A549 (cell line): Measurements from ENCODE around the gene GLYATL3. TPM values are rescaled to one million over a fixed set of nuclear protein-coding genes. Genes with fewer than 3 reads are reported as not detected.

ENCODE experiments used
- ATAC-seq, 2 experiments: fragments of 200-7000 bp in 1 of 2; fragments of >200 bp in 1 of 2; cut with Nextera tagmentation in 1 of 2; cut with Tn5 transposase in 1 of 2; 3 replicates each; pipeline versions ENCODE4 v1.8.0 to v1.9.1; 2018 to 2020; ENCODE audit warnings: mild to moderate bottlenecking in 1 of 2, moderate library complexity in 1 of 2
- CTCF ChIA-PET: fragments of 300-600 bp; sonication (Branson Sonifier 250); formaldehyde crosslinking; extraction: SDS; loops from one replicate; lab custom pipeline; 2021; ENCODE audit warnings: antibody characterized with exemption, inconsistent platforms; lab: Yijun Ruan, JAX
- POLR2A ChIA-PET: fragments of 350-600 bp; formaldehyde crosslinking; extraction: SDS; loops from one replicate; lab custom pipeline; 2021; ENCODE audit warnings: antibody characterized with exemption, inconsistent platforms; lab: Yijun Ruan, JAX
- DNase-seq, 2 experiments: peaks; one replicate each; pipeline versions ENCODE4 v3.0.0 to v3.0.0-alpha.2; 2011 to 2016; ENCODE audit warnings: low read depth in 1 of 2, low spot score in 1 of 2
- FAIRE-seq: peaks from 2 replicates; lab custom pipeline; 2011; peaks lifted over from hg19 to GRCh38; lab: Jason Lieb, UNC
- H3K27ac ChIP-seq, 2 experiments: fragments of >200 bp; sonication (Bioruptor Twin); formaldehyde crosslinking; 3 replicates each; pipeline ENCODE4 v1.5.1; 2016 to 2017
- H3K4me1 ChIP-seq: fragments of >200 bp; sonication (Bioruptor Twin); formaldehyde crosslinking; 3 replicates; pipeline ENCODE4 v1.6.1; 2016
- H3K4me2 ChIP-seq: fragments of >200 bp; sonication (Bioruptor Twin); formaldehyde crosslinking; 3 replicates; pipeline ENCODE4 v1.6.1; 2016
- H3K4me3 ChIP-seq: fragments of >200 bp; sonication (Bioruptor Twin); formaldehyde crosslinking; 3 replicates; pipeline ENCODE4 v1.5.1; 2016
- H3K9me3 ChIP-seq: fragments of >200 bp; sonication (Bioruptor Twin); formaldehyde crosslinking; 3 replicates; pipeline ENCODE4 v1.6.1; 2016
- CBX8 ChIP-seq: fragments of 200-600 bp; sonication (generic); IDR thresholded peaks from 2 replicates; pipeline ENCODE4 v1.6.1; 2016
- CEBPB ChIP-seq, 2 experiments: fragments of >200 bp in 1 of 2; sonication (Bioruptor Twin) in 1 of 2; formaldehyde crosslinking in 1 of 2; IDR thresholded peaks; 2 replicates each; pipeline ENCODE4 v1.6.1; 2012 to 2016
- CHD2 ChIP-seq: fragments of 150-350 bp; IDR thresholded peaks from 2 replicates; pipeline ENCODE4 v1.6.1; 2014; ENCODE audit warnings: low read length; ENCODE audit not compliant: partially characterized antibody
- CTCF ChIP-seq: fragments of >200 bp; sonication (Bioruptor Twin); formaldehyde crosslinking; IDR thresholded peaks from 3 replicates; pipeline ENCODE4 v1.5.1; 2016
- EHMT2 ChIP-seq: fragments of 200-600 bp; sonication (generic); IDR thresholded peaks from 2 replicates; pipeline ENCODE4 v1.6.1; 2016; ENCODE audit warnings: antibody characterized with exemption, low read depth, mild to moderate bottlenecking, moderate library complexity
- FOSB ChIP-seq: fragments of 250-450 bp; sonication (Bioruptor Pico); IDR thresholded peaks from 2 replicates; pipeline ENCODE4 v1.5.0; 2020; ENCODE audit warnings: mild to moderate bottlenecking, moderate library complexity
- FOSL2 ChIP-seq, 2 experiments: fragments of 450-650 bp in 1 of 2; fragments of >200 bp in 1 of 2; sonication (Bioruptor Twin) in 1 of 2; formaldehyde crosslinking; IDR thresholded peaks; 2 replicates each; pipeline versions ENCODE4 v1.5.0 to v1.6.1; 2016 to 2020; ENCODE audit warnings: mild to moderate bottlenecking in 1 of 2, moderate library complexity in 1 of 2
- HOXA7 ChIP-seq: fragments of 250-450 bp; sonication (Bioruptor Pico); IDR thresholded peaks from 2 replicates; pipeline ENCODE4 v1.5.0; 2020; ENCODE audit warnings: mild to moderate bottlenecking, moderate library complexity
- JUN ChIP-seq, 2 experiments: fragments of >200 bp; sonication (Bioruptor Twin); formaldehyde crosslinking; IDR thresholded peaks; 2 replicates in 1 of 2; 3 replicates in 1 of 2; pipeline ENCODE4 v1.6.1; 2016 to 2017
- KDM1A ChIP-seq: fragments of 200-600 bp; sonication (generic); IDR thresholded peaks from 2 replicates; pipeline ENCODE4 v1.6.1; 2016; ENCODE audit warnings: low read depth, mild to moderate bottlenecking
- NPAS2 ChIP-seq: fragments of 250-450 bp; sonication (Bioruptor Pico); IDR thresholded peaks from 2 replicates; pipeline ENCODE4 v1.8.0; 2022; ENCODE audit warnings: mild to moderate bottlenecking, moderate library complexity, borderline replicate concordance
- NR3C1 ChIP-seq: fragments of >200 bp; sonication (Bioruptor Twin); formaldehyde crosslinking; IDR thresholded peaks from 3 replicates; pipeline ENCODE4 v1.6.1; 2017
- POLR2AphosphoS2 ChIP-seq: conservative IDR thresholded peaks from 2 replicates; pipeline ENCODE4 v1.6.1; 2012; ENCODE audit warnings: low read length, improper control_type of control experiment, inconsistent platforms
- RAD21 ChIP-seq, 2 experiments: fragments of >200 bp in 1 of 2; sonication (Bioruptor Twin) in 1 of 2; formaldehyde crosslinking in 1 of 2; IDR thresholded peaks in 1 of 2; conservative IDR thresholded peaks in 1 of 2; 2 replicates in 1 of 2; 3 replicates in 1 of 2; pipeline ENCODE4 v1.6.1; 2012 to 2018; ENCODE audit warnings: inconsistent platforms in 1 of 2
- RARB ChIP-seq: fragments of 250-450 bp; sonication (Bioruptor Pico); IDR thresholded peaks from 2 replicates; pipeline ENCODE4 v1.8.0; 2021; ENCODE audit warnings: mild to moderate bottlenecking, moderate library complexity
- REST ChIP-seq: fragments of 200-600 bp; sonication (generic); IDR thresholded peaks from 2 replicates; pipeline ENCODE4 v1.6.1; 2016; ENCODE audit warnings: antibody characterized with exemption, mild to moderate bottlenecking, moderate library complexity
- SMC3 ChIP-seq: fragments of >200 bp; sonication (Bioruptor Twin); formaldehyde crosslinking; IDR thresholded peaks from 3 replicates; pipeline ENCODE4 v1.6.1; 2018; ENCODE audit warnings: inconsistent platforms
- TP53 ChIP-seq: fragments of 250-450 bp; sonication (Bioruptor Pico); IDR thresholded peaks from 2 replicates; pipeline ENCODE4 v1.5.0; 2021; ENCODE audit warnings: mild to moderate bottlenecking, moderate library complexity
- USF2 ChIP-seq: fragments of 450-650 bp; IDR thresholded peaks from 2 replicates; pipeline ENCODE4 v1.6.1; 2014; ENCODE audit warnings: antibody characterized with exemption
- ZNF302 ChIP-seq: fragments of 250-450 bp; sonication (Bioruptor Pico); IDR thresholded peaks from 2 replicates; pipeline ENCODE4 v1.9.0; 2021; ENCODE audit warnings: inconsistent platforms, mild to moderate bottlenecking, moderate library complexity
- ZSCAN20 ChIP-seq: fragments of 250-450 bp; sonication (Bioruptor Pico); IDR thresholded peaks from 2 replicates; pipeline ENCODE4 v1.8.0; 2022; ENCODE audit warnings: mild to moderate bottlenecking, moderate library complexity
- WGBS: methylation state at CpG from one replicate; pipeline ENCODE4 v1.1.6; 2017; ENCODE audit errors: missing lambda C conversion rate; 5-methylcytosine and 5-hydroxymethylcytosine counted together
- polyA plus RNA-seq, 4 experiments: library from polyadenylated mRNA; depleted of rRNA in 3 of 4; stranded (reverse); fragments of >200 nt; fragmentation: RNase III in 1 of 4; extraction: RNeasy Plus Mini Kit Qiagen cat#74134 plus additional on column Dnase treatment in 1 of 4; gene quantifications; 2 replicates in 3 of 4; 3 replicates in 1 of 4; pipeline ENCODE4 v1.2.3, GENCODE V29; 2011 to 2017
- TF ChIP-seq, protein P1 (sequence below): fragments of 250-450 bp; sonication (Bioruptor Pico); IDR thresholded peaks from 2 replicates; pipeline ENCODE4 v1.5.0; 2021; ENCODE audit warnings: mild to moderate bottlenecking, moderate library complexity, borderline replicate concordance
- TF ChIP-seq, protein P2 (sequence below): fragments of >200 bp; sonication (Bioruptor Twin); formaldehyde crosslinking; IDR thresholded peaks from 2 replicates; pipeline ENCODE4 v1.6.1; 2016

GLYATL3 gene
- polyA plus RNA-seq, 2 of the 4 experiments (the other 2 are of a cell fraction) = not detected

- no peak overlapping the region for H3K4me2 ChIP-seq
- H3K27ac ChIP-seq = no peak overlapping the region
- peaks cover 9% of the 10 kb centered on the region for H3K4me1 ChIP-seq
- ChIA-PET CTCF (interaction anchor here (1.2 to 7.2 kb wide), 8 partner anchors 12 to 320 kb away, joined by 3 to 76 read pairs (median 20); partner anchors contain the start of gene C6orf141), POLR2A (no interaction called here)
- no peaks in the 10 kb centered on the region for H3K9me3 ChIP-seq
- WGBS = 55% methylated on average over 2 of the region's 2 CpGs
- DNase-seq = no peak
- no peak overlapping the region for H3K4me3 ChIP-seq
- no peak for FAIRE-seq
- ATAC-seq = no peak
- TF ChIP-seq REST = no peak
- TF ChIP-seq, protein P1, sequence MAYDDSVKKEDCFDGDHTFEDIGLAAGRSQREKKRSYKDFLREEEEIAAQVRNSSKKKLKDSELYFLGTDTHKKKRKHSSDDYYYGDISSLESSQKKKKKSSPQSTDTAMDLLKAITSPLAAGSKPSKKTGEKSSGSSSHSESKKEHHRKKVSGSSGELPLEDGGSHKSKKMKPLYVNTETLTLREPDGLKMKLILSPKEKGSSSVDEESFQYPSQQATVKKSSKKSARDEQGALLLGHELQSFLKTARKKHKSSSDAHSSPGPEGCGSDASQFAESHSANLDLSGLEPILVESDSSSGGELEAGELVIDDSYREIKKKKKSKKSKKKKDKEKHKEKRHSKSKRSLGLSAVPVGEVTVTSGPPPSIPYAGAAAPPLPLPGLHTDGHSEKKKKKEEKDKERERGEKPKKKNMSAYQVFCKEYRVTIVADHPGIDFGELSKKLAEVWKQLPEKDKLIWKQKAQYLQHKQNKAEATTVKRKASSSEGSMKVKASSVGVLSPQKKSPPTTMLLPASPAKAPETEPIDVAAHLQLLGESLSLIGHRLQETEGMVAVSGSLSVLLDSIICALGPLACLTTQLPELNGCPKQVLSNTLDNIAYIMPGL = no peak
- TF ChIP-seq KDM1A = no peak
- no peak for TF ChIP-seq POLR2AphosphoS2
- no peak for TF ChIP-seq JUN (IDR thresholded peaks at IDR 0.05)
- TF ChIP-seq TP53 = no peak
- no peak for TF ChIP-seq HOXA7
- TF ChIP-seq CEBPB (IDR thresholded peaks at IDR 0.05) = no peak
- TF ChIP-seq RAD21 (conservative IDR thresholded peaks at IDR 0.05 in 1 of 2, IDR thresholded peaks at IDR 0.05 in 1 of 2) = no peak
- TF ChIP-seq FOSL2 (IDR thresholded peaks at IDR 0.05) = no peak
- TF ChIP-seq FOSL2 (CRISPR knock-in tag; IDR thresholded peaks at IDR 0.05) = no peak
- no peak for TF ChIP-seq FOSB (CRISPR knock-in tag)
- TF ChIP-seq CBX8 = no peak
- TF ChIP-seq CHD2 = no peak
- no peak for TF ChIP-seq EHMT2
- no peak for TF ChIP-seq NR3C1
- TF ChIP-seq ZSCAN20 = no peak
- TF ChIP-seq NPAS2 (CRISPR knock-in tag) = no peak
- TF ChIP-seq, protein P2, sequence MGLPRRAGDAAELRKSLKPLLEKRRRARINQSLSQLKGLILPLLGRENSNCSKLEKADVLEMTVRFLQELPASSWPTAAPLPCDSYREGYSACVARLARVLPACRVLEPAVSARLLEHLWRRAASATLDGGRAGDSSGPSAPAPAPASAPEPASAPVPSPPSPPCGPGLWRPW = no peak
- TF ChIP-seq ZNF302 (CRISPR knock-in tag) = no peak
- TF ChIP-seq, all 56 proteins: peak for 0
Observed at GRCh38 chr6:49530141-49530776, 30.5 kb downstream of the GLYATL3 start.

DNA sequence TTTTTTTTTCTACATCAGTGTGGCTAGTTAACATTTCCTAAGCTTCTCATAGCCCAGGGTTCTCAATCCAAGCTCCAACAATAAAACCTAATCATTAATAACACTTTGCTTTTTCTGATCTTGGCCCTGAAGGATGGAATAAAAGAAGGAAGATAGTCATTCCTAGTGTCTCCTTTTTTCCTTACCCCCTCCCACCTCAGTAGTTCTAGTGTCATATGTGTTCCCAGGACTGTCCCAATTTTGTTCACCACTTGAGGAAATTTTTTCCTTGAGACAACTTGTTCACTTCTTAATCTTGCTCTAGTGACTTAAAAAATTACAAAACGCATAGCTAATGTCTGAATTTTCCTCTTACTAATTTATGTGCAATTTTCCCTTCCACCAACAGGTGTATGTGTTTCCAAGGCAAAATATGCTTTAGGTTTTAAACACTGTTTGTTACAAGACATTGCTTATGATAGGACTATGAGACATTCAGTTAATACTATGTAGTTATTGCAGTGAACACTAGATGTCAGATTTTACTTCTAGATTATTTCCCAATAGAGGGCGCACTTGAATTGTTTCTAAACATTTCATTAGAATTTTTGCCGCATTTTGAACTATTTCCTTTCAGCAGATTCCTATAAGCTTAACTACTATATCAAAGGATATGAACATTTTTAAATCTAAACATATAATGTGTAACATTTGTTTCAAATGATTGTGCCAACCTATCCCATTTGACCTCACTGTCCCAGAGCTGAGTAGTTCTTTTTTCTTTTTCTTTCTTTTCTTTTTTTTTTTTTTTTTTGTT, 32.2 kb downstream of the GLYATL3 start:
- peak overlapping the region; percentile 32 for H3K4me3 ChIP-seq
- FAIRE-seq = peak; percentile 68
- ChIA-PET CTCF (interaction anchor here (0.6 to 7.2 kb wide), 35 partner anchors 10 to 1929 kb away, joined by 3 to 76 read pairs (median 5); partner anchors contain the start of gene C6orf141), POLR2A (interaction anchor here (0.7 to 1.0 kb wide), 2 partner anchors 20 to 75 kb away, joined by 3 read pairs; no protein-coding TSS in a partner anchor)
- DNase-seq = peak; percentile 64 to 77
- WGBS = 0% methylated on average over 3 of the region's 3 CpGs
- H3K27ac ChIP-seq = peak overlapping the region; percentile 63 to 85
- H3K4me2 ChIP-seq = peak overlapping the region; percentile 69
- no peaks in the 10 kb centered on the region for H3K9me3 ChIP-seq
- ATAC-seq = peak; percentile 97 to 98
- no peak for TF ChIP-seq USF2
- TF ChIP-seq SMC3 = peak; percentile 90
- peak; percentile 79 to 88 for TF ChIP-seq RAD21 (conservative IDR thresholded peaks at IDR 0.05 in 1 of 2, IDR thresholded peaks at IDR 0.05 in 1 of 2)
- peak; percentile 98 for TF ChIP-seq CTCF
- no peak for TF ChIP-seq RARB (CRISPR knock-in tag)
- H3K4me1 ChIP-seq = peaks cover 25% of the 10 kb centered on the region
